ACHN (cell line): ENCODE measurements around the gene TLE3.

Source experiments
- DNase-seq: peaks from one replicate; pipeline ENCODE4 v3.0.0-alpha.2; 2015
- in situ Hi-C: cut with HindIII; loops from 2 replicates; pipeline ENCODE4 v1.10.0; 2017; ENCODE audit warnings: low sequenced_read_pairs, low pct_ligation_motif_present, low pct_unique_long_range_greater_than_20kb

The TLE3 gene

GRCh38 chr15:70057931-70058641, 39.6 kb downstream of the TLE3 start:
- DNase-seq, result no peak
- in situ Hi-C loops, result no loop called here

DNA sequence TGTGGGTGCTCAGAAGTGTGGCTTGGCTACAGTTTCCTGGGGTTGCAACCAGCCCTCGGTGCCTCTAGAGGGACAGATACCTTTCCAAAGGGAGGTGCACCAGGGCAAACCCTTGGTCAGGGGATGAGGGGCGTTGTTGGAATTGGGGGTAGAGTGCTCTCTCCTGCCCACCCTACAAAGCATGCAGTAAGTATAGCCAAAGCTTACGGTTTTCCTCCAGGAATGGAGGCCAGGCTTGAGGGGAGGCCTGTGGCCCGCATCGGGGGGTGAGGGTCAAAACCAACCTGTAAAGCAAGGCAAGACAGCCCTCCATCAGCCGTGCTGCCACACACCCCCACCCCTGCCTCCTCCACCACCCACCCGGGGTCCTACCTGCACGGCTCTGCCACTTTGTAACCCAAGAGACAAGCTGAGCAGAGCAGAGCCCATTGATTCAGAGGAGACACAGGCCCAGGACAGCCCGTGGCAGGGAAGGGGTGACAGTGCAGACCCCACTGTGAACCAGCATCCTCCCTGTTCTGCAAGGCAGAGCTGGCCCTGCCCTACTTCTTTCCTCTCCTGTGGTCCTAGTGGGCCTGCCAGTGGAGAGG, 41.5 kb downstream of the TLE3 start:
- in situ Hi-C loops, result no loop called here
- no peak for DNase-seq

GRCh38 chr15:70055601-70056051, 42.1 kb downstream of the TLE3 start:
- in situ Hi-C loops, result no loop called here
- DNase-seq, result no peak

DNA sequence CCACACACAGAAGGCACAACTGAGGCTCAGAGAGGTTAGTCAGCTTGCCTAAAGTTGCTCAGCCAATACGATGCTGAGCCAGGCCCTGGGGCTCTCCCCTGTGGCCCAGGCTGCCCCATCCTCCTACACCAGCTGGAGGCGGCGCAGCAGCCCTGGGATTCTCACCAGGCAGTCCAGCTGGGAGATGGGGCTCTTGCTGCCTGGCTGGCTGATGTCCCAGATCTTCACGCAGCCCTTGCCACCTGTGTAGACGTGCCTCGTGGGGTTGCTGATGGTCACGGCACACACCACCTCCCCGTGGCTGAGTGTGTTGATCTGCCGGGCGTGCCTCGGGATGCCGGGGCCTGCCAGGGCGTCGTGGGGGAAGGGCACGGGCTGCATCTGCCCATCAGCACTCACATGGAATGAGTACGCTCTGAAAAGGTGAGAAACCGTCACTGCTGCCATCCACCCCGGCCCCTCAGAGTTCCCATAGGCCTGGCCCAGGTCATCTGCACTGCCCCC, 42.8 kb downstream of the TLE3 start:
- no peak for DNase-seq
- in situ Hi-C loops, result no loop called here

DNA sequence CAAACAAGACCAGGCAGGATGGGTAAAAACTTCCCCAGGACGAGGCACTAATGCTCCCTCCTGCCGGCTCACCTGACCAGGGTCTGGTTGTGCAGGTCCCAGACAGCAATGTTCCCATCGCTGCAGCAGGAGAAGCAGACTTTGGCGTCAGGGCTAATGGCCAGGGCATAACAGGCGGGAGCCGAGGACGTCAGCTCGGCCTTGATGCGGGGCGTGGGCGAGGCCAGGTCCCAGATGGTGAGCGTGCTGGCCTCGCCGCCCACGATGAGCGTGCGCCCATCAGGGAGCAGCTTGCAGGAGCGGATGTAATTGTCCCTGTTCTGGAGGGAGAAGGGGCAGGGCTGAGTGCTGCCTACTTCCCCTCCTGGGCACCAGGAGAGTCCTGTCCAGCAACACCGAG, 43.4 kb downstream of the TLE3 start:
- no peak for DNase-seq
- in situ Hi-C loops, result no loop called here

DNA sequence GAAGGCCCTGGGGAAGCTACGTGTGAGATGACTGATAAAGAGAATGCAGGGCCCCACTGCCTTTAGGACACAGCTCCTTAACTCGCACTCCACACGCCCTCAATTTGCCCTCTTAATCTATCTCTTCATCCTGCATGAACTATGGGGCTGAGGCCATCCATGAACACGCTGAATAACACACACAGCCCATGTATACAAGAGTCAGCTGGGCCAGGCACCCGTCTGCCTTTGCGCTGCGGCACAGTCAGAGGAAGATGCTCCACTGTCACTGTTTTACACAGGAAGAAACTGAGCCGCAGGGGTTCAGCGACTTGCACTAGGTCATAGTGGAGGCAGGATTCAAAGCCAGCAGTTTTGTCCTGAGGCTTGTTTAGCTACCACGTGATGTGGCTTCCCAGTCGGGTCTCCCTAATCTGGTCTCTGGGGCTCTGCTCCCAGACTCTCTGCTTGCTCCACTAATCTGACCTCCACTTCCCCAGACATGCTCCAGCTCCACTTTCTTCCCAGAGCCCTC, 43.9 kb downstream of the TLE3 start:
- no peak for DNase-seq
- in situ Hi-C loops, result no loop called here

GRCh38 chr15:70053001-70053715, 44.6 kb downstream of the TLE3 start:
- no peak for DNase-seq
- in situ Hi-C loops, result no loop called here

- in situ Hi-C loops, result no loop called here
- no peak for DNase-seq
Observed at GRCh38 chr15:70051948-70052633, 45.6 kb downstream of the TLE3 start.

GRCh38 chr15:70050970-70051369, 46.7 kb downstream of the TLE3 start:
- in situ Hi-C loops, result no loop called here

DNA sequence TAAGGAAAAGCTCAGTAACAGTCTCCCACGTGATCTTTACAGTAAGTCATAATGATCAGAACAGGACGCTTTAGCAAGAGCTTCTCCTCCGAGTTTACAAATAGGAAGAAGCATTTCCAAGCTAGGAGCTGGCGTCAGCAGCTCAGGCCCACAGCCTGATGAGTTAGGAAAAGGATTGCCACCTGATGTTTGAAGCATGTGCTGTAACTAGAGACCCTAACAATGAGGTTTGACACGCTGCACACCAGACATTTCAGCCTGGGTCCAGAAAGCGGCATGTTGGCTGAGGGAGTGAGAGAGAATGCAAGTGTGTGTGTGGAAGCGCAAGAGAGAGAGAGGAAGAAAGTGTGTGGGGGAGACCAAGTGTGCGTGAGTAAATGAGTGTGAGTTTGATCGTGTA, 47.3 kb downstream of the TLE3 start:
- in situ Hi-C loops, result no loop called here
- no peak for DNase-seq

More at GRCh38 chr15:70050970-70051369, 46.7 kb downstream of the TLE3 start:
- no peak for DNase-seq

DNA sequence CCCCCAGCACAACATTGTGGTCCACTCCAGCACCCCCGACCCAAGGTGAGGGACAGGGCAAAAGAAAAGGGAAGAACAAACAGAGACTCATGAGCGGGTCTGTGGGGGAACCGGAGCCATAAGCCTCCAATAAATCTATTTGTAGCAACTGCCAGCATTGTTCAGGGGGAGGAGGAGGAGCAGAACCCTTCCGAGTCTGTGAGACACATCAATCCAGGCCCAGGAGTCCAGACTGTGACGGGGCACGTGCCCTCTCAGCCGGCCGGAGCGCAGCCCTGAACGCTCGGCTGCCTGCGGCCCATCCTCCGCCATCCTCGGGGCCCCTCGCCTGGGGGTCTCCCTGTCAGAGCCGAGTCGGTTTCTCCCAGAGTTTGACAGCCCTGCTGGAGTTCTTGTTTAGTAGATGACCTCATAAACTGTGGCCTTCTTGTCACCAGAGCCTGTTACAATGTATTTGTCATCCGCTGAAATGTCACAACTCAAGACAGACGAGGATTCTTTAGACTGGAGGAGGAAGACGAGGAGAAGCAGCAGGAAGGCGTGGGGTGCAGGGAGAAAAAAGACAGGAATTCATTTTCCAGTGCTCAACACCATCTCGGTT, 47.9 kb downstream of the TLE3 start:
- DNase-seq, result no peak
- in situ Hi-C loops, result no loop called here

DNA sequence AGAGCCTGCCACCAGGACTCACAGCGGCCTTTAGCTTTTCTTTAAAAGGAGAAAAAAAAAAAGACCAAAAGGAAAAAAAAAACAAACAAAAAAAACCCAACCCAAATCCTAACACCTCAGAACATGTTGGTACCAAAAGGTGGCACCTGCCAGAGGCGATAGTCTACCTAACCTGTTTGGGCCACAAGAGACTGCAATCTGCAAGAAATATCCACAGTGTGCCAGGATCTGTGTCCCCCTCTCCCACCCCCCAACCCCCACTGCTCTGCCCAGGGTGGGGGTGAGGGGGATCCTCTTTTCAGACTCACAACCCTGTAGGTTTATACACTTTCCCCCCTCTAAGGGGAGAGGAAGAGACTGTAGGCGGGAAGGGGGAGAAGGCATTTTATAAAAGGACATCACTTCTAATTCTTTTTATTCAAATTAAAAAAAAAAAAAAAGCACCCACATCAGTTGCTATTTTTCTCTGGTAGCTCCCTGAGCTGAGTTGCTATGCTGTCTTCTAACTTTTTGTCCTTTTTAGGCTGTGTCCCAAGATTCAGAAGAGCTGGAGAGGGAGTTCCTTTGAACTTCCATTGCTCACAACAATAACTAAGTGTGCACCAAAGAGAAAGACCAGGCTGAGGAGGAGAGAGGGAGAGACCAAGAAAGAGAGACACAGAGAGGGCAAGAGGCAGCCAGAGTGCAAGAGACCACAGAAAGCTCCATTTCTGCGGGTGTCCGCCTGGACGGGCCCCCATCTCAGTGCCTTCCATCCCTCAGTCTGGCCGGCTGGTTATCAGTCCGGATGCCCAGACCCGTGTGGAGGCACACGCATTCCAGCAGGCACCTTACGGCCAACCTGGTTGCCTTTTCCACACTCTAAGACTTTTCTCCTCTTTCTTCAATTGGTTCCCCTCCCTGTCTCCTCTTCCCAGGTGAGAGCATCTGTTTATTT, 48.9 kb downstream of the TLE3 start:
- no peak for DNase-seq
- in situ Hi-C loops, result no loop called here

- in situ Hi-C loops, result no loop called here
- no peak for DNase-seq
Observed at GRCh38 chr15:70048198-70048565, 49.5 kb downstream of the TLE3 start.

- DNase-seq, result no peak
- in situ Hi-C loops, result no loop called here
Observed at GRCh38 chr15:70047386-70048197, 50.1 kb downstream of the TLE3 start.

GRCh38 chr15:70046679-70047369, 50.9 kb downstream of the TLE3 start:
- in situ Hi-C loops, result no loop called here
- no peak for DNase-seq

DNA sequence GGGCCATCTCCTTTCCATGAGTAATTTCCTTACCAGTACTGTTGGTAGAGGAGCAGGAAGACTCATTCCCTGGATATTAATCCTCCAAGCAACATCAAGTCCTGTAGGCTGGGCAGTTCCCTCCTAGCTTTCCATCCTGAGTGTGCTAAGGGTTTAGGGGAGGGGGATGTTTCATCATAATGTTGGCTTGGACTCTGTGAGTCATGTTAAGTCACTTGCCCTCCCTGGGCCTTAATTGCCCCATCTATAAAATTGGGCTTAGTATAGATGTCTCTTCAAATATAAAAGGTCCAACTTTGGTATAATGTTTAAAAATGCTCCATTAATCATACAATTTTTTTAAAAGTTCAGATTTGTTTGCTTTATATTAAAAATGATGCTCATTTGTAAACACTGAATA, 52.7 kb downstream of the TLE3 start:
- no peak for DNase-seq
- in situ Hi-C loops, result no loop called here
